NK-92 treated with Interleukin-12 subunit alpha and Interleukin-12 subunit beta, amount 100 ng/mL, for 24 hours (cell line): ENCODE results near the gene DHX8.

Experiments
- DNase-seq: peaks from one replicate; lab custom pipeline; 2025; lab: John Stamatoyannopoulos, UW

The DHX8 gene

GRCh38 chr17:43526886-43527648 lies 43.3 kb downstream of the DHX8 start:
- DNase-seq: no peak

- DNase-seq: no peak
These were observed 44.7 kb downstream of the DHX8 start for GRCh38 chr17:43528319-43528987.

GRCh38 chr17:43528988-43529814 lies 45.4 kb downstream of the DHX8 start:
- DNase-seq: no peak

- DNase-seq: no peak
These were observed 46.1 kb downstream of the DHX8 start for GRCh38 chr17:43529947-43530287.

GRCh38 chr17:43530288-43531081 lies 46.7 kb downstream of the DHX8 start:
- no peak for DNase-seq

GRCh38 chr17:43531082-43531378 lies 47.3 kb downstream of the DHX8 start:
- no peak for DNase-seq

- no peak for DNase-seq
These were observed 48.2 kb downstream of the DHX8 start for GRCh38 chr17:43531955-43532354.

GRCh38 chr17:43532581-43532980 lies 48.8 kb downstream of the DHX8 start:
- no peak for DNase-seq

GRCh38 chr17:43533699-43534098 lies 49.9 kb downstream of the DHX8 start:
- no peak for DNase-seq

- DNase-seq: no peak
These were observed 51.1 kb downstream of the DHX8 start for GRCh38 chr17:43534909-43535308.

GRCh38 chr17:43536236-43536992 lies 52.6 kb downstream of the DHX8 start:
- DNase-seq: no peak

- no peak for DNase-seq
These were observed 57.3 kb downstream of the DHX8 start for GRCh38 chr17:43540821-43541674.

GRCh38 chr17:43542859-43543258 lies 59.1 kb downstream of the DHX8 start:
- no peak for DNase-seq

GRCh38 chr17:43543300-43543699 lies 59.5 kb downstream of the DHX8 start:
- no peak for DNase-seq

- DNase-seq: no peak
These were observed 60.2 kb downstream of the DHX8 start for GRCh38 chr17:43543771-43544575.

- DNase-seq: no peak
These were observed 61.5 kb downstream of the DHX8 start for GRCh38 chr17:43545383-43545632.

- no peak for DNase-seq
These were observed 62.8 kb downstream of the DHX8 start, which contains the start of gene ETV4 for GRCh38 chr17:43546319-43547188. ETV4 (minus strand) TSS chr17:43546340; CDS start chr17:43545617, 723 bp downstream.

GRCh38 chr17:43547189-43547550 lies 63.4 kb downstream of the DHX8 start:
- no peak for DNase-seq

GRCh38 chr17:43547659-43548256 lies 64.0 kb downstream of the DHX8 start:
- DNase-seq: no peak
